ENCODE data around the gene AGR3.

DNA sequence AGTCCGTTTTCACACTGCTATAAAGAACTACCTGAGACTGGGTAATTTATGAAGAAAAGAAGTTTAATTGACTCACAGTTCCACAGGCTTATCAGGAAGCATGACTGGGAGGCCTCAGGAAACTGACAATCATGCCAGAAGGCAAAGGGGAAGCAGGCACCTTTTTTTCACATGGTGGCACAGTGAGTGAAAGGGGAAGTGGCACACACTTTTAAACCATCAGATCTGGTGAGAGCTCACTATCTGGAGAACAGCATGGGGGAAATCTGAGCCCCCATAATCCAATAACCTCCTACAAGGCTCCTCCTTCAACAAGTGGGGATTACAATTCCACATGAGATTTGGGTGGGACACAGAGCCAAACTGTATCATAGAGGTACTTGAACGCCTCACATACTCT is 30.0 kb downstream of the AGR3 start:
- TF ChIP-seq, protein P1, sequence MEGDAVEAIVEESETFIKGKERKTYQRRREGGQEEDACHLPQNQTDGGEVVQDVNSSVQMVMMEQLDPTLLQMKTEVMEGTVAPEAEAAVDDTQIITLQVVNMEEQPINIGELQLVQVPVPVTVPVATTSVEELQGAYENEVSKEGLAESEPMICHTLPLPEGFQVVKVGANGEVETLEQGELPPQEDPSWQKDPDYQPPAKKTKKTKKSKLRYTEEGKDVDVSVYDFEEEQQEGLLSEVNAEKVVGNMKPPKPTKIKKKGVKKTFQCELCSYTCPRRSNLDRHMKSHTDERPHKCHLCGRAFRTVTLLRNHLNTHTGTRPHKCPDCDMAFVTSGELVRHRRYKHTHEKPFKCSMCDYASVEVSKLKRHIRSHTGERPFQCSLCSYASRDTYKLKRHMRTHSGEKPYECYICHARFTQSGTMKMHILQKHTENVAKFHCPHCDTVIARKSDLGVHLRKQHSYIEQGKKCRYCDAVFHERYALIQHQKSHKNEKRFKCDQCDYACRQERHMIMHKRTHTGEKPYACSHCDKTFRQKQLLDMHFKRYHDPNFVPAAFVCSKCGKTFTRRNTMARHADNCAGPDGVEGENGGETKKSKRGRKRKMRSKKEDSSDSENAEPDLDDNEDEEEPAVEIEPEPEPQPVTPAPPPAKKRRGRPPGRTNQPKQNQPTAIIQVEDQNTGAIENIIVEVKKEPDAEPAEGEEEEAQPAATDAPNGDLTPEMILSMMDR (IDR thresholded peaks at IDR 0.05): no peak
- TF ChIP-seq EZH2phosphoT487 (IDR thresholded peaks at IDR 0.05): no peak

Data from neural progenitor cell (in vitro differentiated cells).